GM12891 (cell line): ENCODE results near the gene ABLIM2.

Source experiments
- DNase-seq: peaks from one replicate; pipeline ENCODE4 v3.0.0; 2011; ENCODE audit warnings: low spot score; ENCODE audit not compliant: insufficient read length
- FAIRE-seq: peaks from 2 replicates; lab custom pipeline; 2011; peaks lifted over from hg19 to GRCh38; lab: Jason Lieb, UNC
- PAX5 ChIP-seq: IDR thresholded peaks from 2 replicates; pipeline ENCODE4 v1.6.1; 2011; ENCODE audit warnings: low read length, moderate library complexity, mild to moderate bottlenecking; ENCODE audit not compliant: insufficient read depth, severe bottlenecking
- POLR2A ChIP-seq: IDR thresholded peaks from 2 replicates; pipeline ENCODE4 v1.6.1; 2011; ENCODE audit warnings: low read depth, low read length, control low read depth
- POLR2AphosphoS5 ChIP-seq: IDR thresholded peaks from 2 replicates; pipeline ENCODE4 v1.6.1; 2011; ENCODE audit warnings: low read depth, low read length, control low read depth
- POU2F2 ChIP-seq: IDR thresholded peaks from 2 replicates; pipeline ENCODE4 v1.6.1; 2011; ENCODE audit warnings: low read depth, mild to moderate bottlenecking, control low read depth, low read length, moderate library complexity
- SPI1 ChIP-seq: IDR thresholded peaks from 2 replicates; pipeline ENCODE4 v1.6.1; 2011; ENCODE audit warnings: low read depth, low read length, control low read depth
- TAF1 ChIP-seq: IDR thresholded peaks from 2 replicates; pipeline ENCODE4 v1.6.1; 2011; ENCODE audit warnings: low read depth, low read length, control low read depth

Gene ABLIM2

DNA sequence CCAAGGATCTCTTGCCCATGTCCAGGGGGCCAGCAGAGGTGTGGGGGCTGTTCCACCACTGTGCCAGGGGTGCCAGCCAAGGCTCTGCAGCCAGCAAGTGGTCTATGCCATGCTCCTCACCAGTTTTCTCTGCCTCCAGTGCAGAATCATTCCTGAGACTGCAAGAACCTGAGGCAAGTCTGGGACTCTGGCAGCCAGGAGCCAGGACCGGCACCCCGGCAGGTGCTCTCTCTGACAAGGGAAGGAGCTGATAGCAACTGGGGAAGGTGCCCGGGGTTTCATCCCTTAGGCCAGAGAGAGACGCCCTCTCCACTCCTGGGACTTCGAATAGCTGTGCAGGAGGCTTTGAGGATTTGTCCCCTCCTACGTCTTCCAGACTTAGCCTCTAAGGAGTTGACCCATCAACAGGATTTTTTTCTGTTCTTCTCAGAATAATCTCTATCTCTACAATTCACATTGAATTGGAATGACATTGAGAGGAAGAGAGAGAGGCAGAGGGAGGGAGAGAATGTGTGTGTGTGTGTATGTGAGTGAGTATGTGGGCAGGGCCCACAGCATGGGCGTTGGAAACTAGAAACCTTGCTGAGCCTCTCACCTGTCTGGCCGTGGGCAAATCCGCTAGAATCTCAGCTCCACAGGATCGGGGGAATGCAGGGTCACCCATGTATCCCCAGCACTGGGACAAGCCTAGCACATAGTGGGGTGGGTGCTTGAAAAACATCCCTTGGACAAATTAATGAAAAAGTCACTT lies 144.5 kb downstream of the ABLIM2 start:
- no peak for TF ChIP-seq POLR2AphosphoS5
- TF ChIP-seq TAF1 = no peak
- TF ChIP-seq PAX5 = no peak
- TF ChIP-seq POU2F2 = no peak
- TF ChIP-seq POLR2A = no peak
- no peak for TF ChIP-seq SPI1
- no peak for FAIRE-seq
- DNase-seq = no peak

DNA sequence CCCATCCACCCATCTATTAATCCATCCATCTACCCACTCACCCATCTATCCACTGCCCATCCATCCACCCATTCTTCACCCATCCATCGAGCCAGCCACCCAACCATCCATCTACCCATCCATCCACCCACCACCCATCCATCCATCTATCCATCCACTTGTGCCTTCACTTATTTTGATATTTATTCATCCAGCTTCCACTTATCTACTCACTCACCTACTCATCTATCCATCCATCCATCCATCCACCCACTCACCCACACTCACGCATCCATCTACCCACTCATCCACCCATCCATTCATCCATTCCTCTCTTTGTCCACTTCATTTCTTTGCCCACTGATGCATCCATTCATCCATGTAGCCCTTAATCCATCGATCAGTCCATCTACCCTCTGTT lies 146.1 kb downstream of the ABLIM2 start:
- TF ChIP-seq POLR2A = no peak
- no peak for TF ChIP-seq POU2F2
- TF ChIP-seq TAF1 = no peak
- TF ChIP-seq PAX5 = no peak
- no peak for TF ChIP-seq POLR2AphosphoS5
- TF ChIP-seq SPI1 = no peak
- DNase-seq (no peak), FAIRE-seq (no peak)

GRCh38 chr4:8010618-8011017 lies 148.0 kb downstream of the ABLIM2 start:
- no peak for DNase-seq
- no peak for TF ChIP-seq POLR2A
- FAIRE-seq = no peak

DNA sequence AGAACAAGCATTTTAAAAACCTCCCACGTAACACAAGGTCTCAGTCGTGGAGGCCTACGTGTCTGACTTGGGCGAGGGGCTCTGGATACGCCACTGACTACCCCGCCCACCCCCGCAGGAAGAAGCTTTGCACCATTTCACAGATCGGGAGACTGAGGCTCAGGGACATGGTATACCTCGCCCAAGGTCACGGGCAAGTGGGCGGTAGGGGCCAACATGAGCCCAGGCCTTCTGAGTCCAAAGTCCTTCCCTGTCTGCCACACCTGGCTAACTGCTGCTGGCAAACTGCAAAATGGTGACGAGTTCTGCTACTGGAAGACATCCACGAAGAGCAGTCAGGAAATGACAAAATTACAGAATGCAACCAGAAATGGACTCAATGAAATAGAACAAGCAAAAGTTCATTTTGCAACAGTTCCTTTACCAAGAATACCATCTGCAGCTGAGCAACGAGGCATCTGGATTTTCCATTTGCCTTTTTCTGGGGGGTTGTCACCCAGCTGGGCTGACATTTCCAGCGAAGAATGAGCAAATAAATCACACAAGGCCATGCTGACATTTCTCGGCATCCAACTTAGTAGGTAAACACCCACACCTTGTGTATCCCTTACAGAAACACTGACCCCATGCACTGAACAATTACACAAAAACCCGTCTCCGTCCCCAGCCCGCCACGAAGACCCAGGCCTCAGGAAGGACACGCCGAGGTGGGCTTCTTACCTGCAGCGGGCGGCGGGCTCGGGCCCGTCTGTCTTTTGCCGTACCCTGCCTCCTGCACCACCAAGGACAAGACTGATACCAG lies 148.7 kb downstream of the ABLIM2 start:
- TF ChIP-seq POLR2AphosphoS5 (no peak), SPI1 (no peak), PAX5 (no peak), POU2F2 (no peak), POLR2A (no peak), TAF1 (no peak)
- no peak for FAIRE-seq
- no peak for DNase-seq

DNA sequence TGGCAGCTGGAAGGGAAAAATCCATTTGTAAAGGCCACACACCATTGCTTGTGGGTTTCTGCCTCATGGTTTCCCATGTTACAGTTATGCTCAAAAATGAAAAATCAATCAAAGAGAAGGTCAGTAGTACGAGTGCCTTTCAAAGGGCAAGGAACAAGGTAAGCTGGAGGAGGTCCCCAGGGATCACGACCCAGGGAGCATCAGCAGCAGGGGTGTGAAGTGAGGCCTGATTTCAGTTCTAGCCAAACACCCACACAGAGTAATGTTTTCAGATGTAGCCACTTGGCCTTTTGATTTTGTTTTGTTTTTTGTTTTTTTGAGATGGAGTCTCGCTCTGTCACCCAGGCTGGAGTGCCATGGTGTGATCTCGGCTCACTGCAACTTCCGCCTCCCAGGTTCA lies 149.5 kb downstream of the ABLIM2 start:
- DNase-seq (no peak), FAIRE-seq (no peak)
- TF ChIP-seq POU2F2 (no peak), PAX5 (no peak), TAF1 (no peak), POLR2AphosphoS5 (no peak), SPI1 (no peak), POLR2A (no peak)

- no peak for DNase-seq
- FAIRE-seq = no peak
- TF ChIP-seq POLR2A (no peak), PAX5 (no peak), SPI1 (no peak), POLR2AphosphoS5 (no peak), TAF1 (no peak), POU2F2 (no peak)
Observed at GRCh38 chr4:8008391-8008790, 150.2 kb downstream of the ABLIM2 start.

DNA sequence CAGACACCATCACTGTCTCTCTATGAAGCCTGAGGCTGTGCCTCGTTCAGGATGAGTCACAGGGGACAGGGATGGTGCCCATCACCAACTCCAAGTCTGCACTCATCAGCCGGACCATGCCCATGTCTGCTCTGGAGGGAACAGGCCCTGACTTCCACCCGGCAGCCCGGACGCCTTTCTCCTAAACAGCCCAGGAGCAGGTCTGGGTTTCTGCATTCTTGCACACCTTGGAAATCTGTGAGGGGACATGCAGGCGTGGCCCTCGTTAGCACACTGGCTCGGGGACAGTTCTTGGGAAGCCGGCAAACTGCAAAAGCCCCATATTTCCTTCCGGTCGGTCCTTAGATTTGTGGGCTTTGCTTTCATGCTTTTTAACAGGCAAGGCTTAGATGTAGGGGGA lies 151.0 kb downstream of the ABLIM2 start:
- no peak for FAIRE-seq
- DNase-seq = no peak
- TF ChIP-seq PAX5 = no peak
- no peak for TF ChIP-seq POU2F2
- no peak for TF ChIP-seq SPI1

- DNase-seq = no peak
Observed at GRCh38 chr4:8006471-8006870, 152.1 kb downstream of the ABLIM2 start.

GRCh38 chr4:8005814-8006215 lies 152.8 kb downstream of the ABLIM2 start:
- DNase-seq (no peak), FAIRE-seq (no peak)
- TF ChIP-seq POLR2A (no peak), POLR2AphosphoS5 (no peak), POU2F2 (no peak), TAF1 (no peak), SPI1 (no peak), PAX5 (no peak)

More at GRCh38 chr4:8006471-8006870, 152.1 kb downstream of the ABLIM2 start:
- no peak for FAIRE-seq
- no peak for TF ChIP-seq SPI1
- no peak for TF ChIP-seq TAF1
- TF ChIP-seq POLR2A = no peak
- no peak for TF ChIP-seq POLR2AphosphoS5
- no peak for TF ChIP-seq POU2F2
